HepG2 (cell line): ENCODE measurements around the gene SPI1. TPM values are rescaled to one million over a fixed set of nuclear protein-coding genes. Genes with fewer than 3 reads are reported as not detected.

ENCODE experiments used
- ASH2L ChIP-seq: fragments of 300-600, 200-600 bp; sonication (generic); IDR thresholded peaks from 2 replicates; pipeline ENCODE4 v1.7.0; 2017; ENCODE audit warnings: low read depth, mild to moderate bottlenecking, moderate library complexity, mixed read lengths, low read length; ENCODE audit not compliant: insufficient read length
- CBFB ChIP-seq: sonication (generic); formaldehyde crosslinking; IDR thresholded peaks from 2 replicates; pipeline ENCODE4 v1.4.0; 2020; ENCODE audit warnings: missing genetic modification reagents
- E2F2 ChIP-seq: sonication (generic); formaldehyde crosslinking; IDR thresholded peaks from 2 replicates; pipeline ENCODE4 v1.4.0; 2020; ENCODE audit warnings: missing genetic modification reagents, borderline replicate concordance
- FOXP4 ChIP-seq: sonication (generic); formaldehyde crosslinking; IDR thresholded peaks from 2 replicates; pipeline ENCODE4 v1.4.0; 2020; ENCODE audit warnings: missing genetic modification reagents
- GPBP1L1 ChIP-seq: sonication (generic); formaldehyde crosslinking; IDR thresholded peaks from 2 replicates; pipeline ENCODE4 v1.5.0; 2020; ENCODE audit warnings: mild to moderate bottlenecking, missing genetic modification reagents
- GTF3A ChIP-seq: sonication (generic); formaldehyde crosslinking; conservative IDR thresholded peaks from 2 replicates; pipeline ENCODE4 v1.4.0; 2020; ENCODE audit warnings: mild to moderate bottlenecking, missing genetic modification reagents
- GZF1 ChIP-seq: sonication (generic); formaldehyde crosslinking; IDR thresholded peaks from 2 replicates; pipeline ENCODE4 v1.5.1; 2020; ENCODE audit warnings: mild to moderate bottlenecking, missing genetic modification reagents
- MIER3 ChIP-seq: IDR thresholded peaks from 2 replicates; pipeline ENCODE4 v1.6.1; 2016; ENCODE audit warnings: missing compliant biosample characterization, borderline replicate concordance
- MXD1 ChIP-seq: sonication (generic); formaldehyde crosslinking; IDR thresholded peaks from 2 replicates; pipeline ENCODE4 v1.4.0; 2020; ENCODE audit warnings: mild to moderate bottlenecking, missing genetic modification reagents
- PBX2 ChIP-seq: IDR thresholded peaks from 2 replicates; pipeline ENCODE4 v1.6.1; 2016; ENCODE audit warnings: control low read depth
- PITX1 ChIP-seq: sonication (generic); formaldehyde crosslinking; IDR thresholded peaks from 2 replicates; pipeline ENCODE4 v1.5.1; 2020; ENCODE audit warnings: mild to moderate bottlenecking, missing genetic modification reagents
- SALL1 ChIP-seq: sonication (generic); formaldehyde crosslinking; IDR thresholded peaks from 2 replicates; pipeline ENCODE4 v1.8.0; 2022; ENCODE audit warnings: mild to moderate bottlenecking, missing genetic modification reagents
- SMC3 ChIP-seq: IDR thresholded peaks from 2 replicates; pipeline ENCODE4 v1.6.1; 2011; ENCODE audit warnings: low read length, improper control_type of control experiment
- ZFY ChIP-seq: sonication (generic); formaldehyde crosslinking; IDR thresholded peaks from 2 replicates; pipeline ENCODE4 v1.4.0; 2020; ENCODE audit warnings: missing genetic modification reagents
- ZNF251 ChIP-seq: sonication (generic); formaldehyde crosslinking; IDR thresholded peaks from 2 replicates; pipeline ENCODE4 v1.9.0; 2021; ENCODE audit warnings: mild to moderate bottlenecking, missing genetic modification reagents
- ZNF557 ChIP-seq: sonication (generic); formaldehyde crosslinking; IDR thresholded peaks from 2 replicates; pipeline ENCODE4 v1.4.0; 2020; ENCODE audit warnings: missing genetic modification reagents
- ZNF570 ChIP-seq: sonication (generic); formaldehyde crosslinking; IDR thresholded peaks from 2 replicates; pipeline ENCODE4 v1.4.0; 2020; ENCODE audit warnings: mild to moderate bottlenecking, missing genetic modification reagents, borderline replicate concordance
- ZNF597 ChIP-seq: sonication (generic); formaldehyde crosslinking; IDR thresholded peaks from 2 replicates; pipeline ENCODE4 v1.5.0; 2020; ENCODE audit warnings: missing genetic modification reagents
- ZNF619 ChIP-seq: sonication (generic); formaldehyde crosslinking; IDR thresholded peaks from 2 replicates; pipeline ENCODE4 v1.4.0; 2020; ENCODE audit warnings: mild to moderate bottlenecking, missing genetic modification reagents
- ZNF761 ChIP-seq: sonication (generic); formaldehyde crosslinking; conservative IDR thresholded peaks from 2 replicates; pipeline ENCODE4 v1.4.0; 2020; ENCODE audit warnings: mild to moderate bottlenecking, missing genetic modification reagents
- ZNF83 ChIP-seq: sonication (generic); formaldehyde crosslinking; IDR thresholded peaks from 2 replicates; pipeline ENCODE4 v1.4.0; 2020; ENCODE audit warnings: missing genetic modification reagents, mild to moderate bottlenecking, borderline replicate concordance
- polyA plus RNA-seq, 8 experiments: library from polyadenylated mRNA; depleted of rRNA in 3 of 8; stranded (reverse) in 7 of 8; unstranded in 1 of 8; fragments of >200 nt; fragmentation: Illumina TruSeq in 4 of 8; extraction: Trizol in 4 of 8; gene quantifications; 2 replicates each; pipeline versions ENCODE4 v1.2.1 to v1.2.3, GENCODE V29; 2011 to 2016; ENCODE audit warnings: low read depth in 4 of 8, missing spikeins in 1 of 8, mixed read lengths in 1 of 8; ENCODE audit not compliant: insufficient read depth in 1 of 8
- total RNA-seq, 5 experiments: library from RNA; depleted of rRNA; stranded (reverse); fragments of >200 nt; fragmentation: Illumina TruSeq; extraction: Trizol; gene quantifications; 2 replicates each; pipeline ENCODE4 v1.2.3, GENCODE V29; 2016; ENCODE audit warnings: low read depth in 1 of 5

SPI1 gene
- total and polyA plus RNA-seq, 2 of the 13 experiments (the other 11 are each of a cell fraction or from before 2014, with no cell fraction given): not detected

- peak; percentile 71 for TF ChIP-seq CBFB
- no peak for TF ChIP-seq ZNF251
- peak; percentile 87; the same call in 1 of the 2 replicates for TF ChIP-seq GTF3A (CRISPR knock-in tag)
- TF ChIP-seq GPBP1L1 (CRISPR knock-in tag): no peak
- no peak for TF ChIP-seq GZF1 (CRISPR knock-in tag)
- 0 out of 2 replicates have a peak, but pooled peaks have one; percentile 71 for TF ChIP-seq ZNF83 (CRISPR knock-in tag)
- TF ChIP-seq SMC3: peak; percentile 2; the same call in 1 of the 2 replicates
- no peak for TF ChIP-seq E2F2 (CRISPR knock-in tag)
- TF ChIP-seq ZNF619 (CRISPR knock-in tag): peak; percentile 68; the same call in 1 of the 2 replicates
- TF ChIP-seq PITX1 (CRISPR knock-in tag): no peak
- TF ChIP-seq MXD1: no peak
- no peak for TF ChIP-seq ZNF557 (CRISPR knock-in tag)
- TF ChIP-seq ZNF597 (CRISPR knock-in tag): no peak
- TF ChIP-seq ZNF570: no peak
- peak; percentile 74 for TF ChIP-seq ASH2L
- peak; percentile 89 for TF ChIP-seq ZFY (CRISPR knock-in tag)
- peak; percentile 93; the same call in 1 of the 2 replicates for TF ChIP-seq ZNF761 (CRISPR knock-in tag)
- peak; percentile 91 for TF ChIP-seq SALL1 (CRISPR knock-in tag)
- TF ChIP-seq PBX2 (CRISPR knock-in tag): no peak
- no peak; the same call in 1 of the 2 replicates for TF ChIP-seq MIER3 (CRISPR knock-in tag)
- TF ChIP-seq FOXP4 (CRISPR knock-in tag): peak; percentile 46
Observed at GRCh38 chr11:47407746-47408590, 29.6 kb upstream of the SPI1 start, which contains the start of gene SLC39A13 (continued).
